ENCODE results near the gene KANSL1.

- TF ChIP-seq, protein P1, sequence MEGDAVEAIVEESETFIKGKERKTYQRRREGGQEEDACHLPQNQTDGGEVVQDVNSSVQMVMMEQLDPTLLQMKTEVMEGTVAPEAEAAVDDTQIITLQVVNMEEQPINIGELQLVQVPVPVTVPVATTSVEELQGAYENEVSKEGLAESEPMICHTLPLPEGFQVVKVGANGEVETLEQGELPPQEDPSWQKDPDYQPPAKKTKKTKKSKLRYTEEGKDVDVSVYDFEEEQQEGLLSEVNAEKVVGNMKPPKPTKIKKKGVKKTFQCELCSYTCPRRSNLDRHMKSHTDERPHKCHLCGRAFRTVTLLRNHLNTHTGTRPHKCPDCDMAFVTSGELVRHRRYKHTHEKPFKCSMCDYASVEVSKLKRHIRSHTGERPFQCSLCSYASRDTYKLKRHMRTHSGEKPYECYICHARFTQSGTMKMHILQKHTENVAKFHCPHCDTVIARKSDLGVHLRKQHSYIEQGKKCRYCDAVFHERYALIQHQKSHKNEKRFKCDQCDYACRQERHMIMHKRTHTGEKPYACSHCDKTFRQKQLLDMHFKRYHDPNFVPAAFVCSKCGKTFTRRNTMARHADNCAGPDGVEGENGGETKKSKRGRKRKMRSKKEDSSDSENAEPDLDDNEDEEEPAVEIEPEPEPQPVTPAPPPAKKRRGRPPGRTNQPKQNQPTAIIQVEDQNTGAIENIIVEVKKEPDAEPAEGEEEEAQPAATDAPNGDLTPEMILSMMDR (conservative IDR thresholded peaks at IDR 0.05; ENCODE audit: low read depth, low read length) = no peak
- TF ChIP-seq EZH2phosphoT487 (IDR thresholded peaks at IDR 0.05; ENCODE audit: borderline replicate concordance, low read length) = no peak
- no peak for TF ChIP-seq EZH2 (IDR thresholded peaks at IDR 0.05; ENCODE audit: low read length, unreplicated experiment)
These were observed 6.2 kb upstream of the KANSL1 start for GRCh38 chr17:46199379-46199778.

Data from PC-3 (cell line).